H1 (cell line): ENCODE data around the gene LAMC3. TPM values are rescaled to one million over a fixed set of nuclear protein-coding genes. Genes with fewer than 3 reads are reported as not detected.

Experiments
- CHD7 ChIP-seq: fragments of 300-600 bp; sonication (generic); IDR thresholded peaks from 2 replicates; pipeline ENCODE4 v1.7.1; 2012; ENCODE audit warnings: low read length, moderate library complexity, mild to moderate bottlenecking, inconsistent platforms; ENCODE audit not compliant: insufficient replicate concordance
- USF2 ChIP-seq: IDR thresholded peaks from 2 replicates; pipeline ENCODE4 v1.6.1; 2011; ENCODE audit warnings: low read length, improper control_type of control experiment
- polyA plus RNA-seq, 7 experiments: library from polyadenylated mRNA; depleted of rRNA in 3 of 7; stranded (reverse) in 5 of 7; unstranded in 2 of 7; fragments of >200 nt in 5 of 7; fragments of 200-250 nt in 2 of 7; gene quantifications; 1 replicate in 5 of 7; 2 replicates in 1 of 7; 4 replicates in 1 of 7; pipeline versions ENCODE4 v1.2.1 to v1.2.3, GENCODE V29; 2011 to 2013; ENCODE audit warnings: missing spikeins in 2 of 7, mixed read lengths in 2 of 7
- total RNA-seq: library from RNA; stranded (reverse); fragmentation: NEBNext Ultra II Directional; extraction: Animal tissue kit (Norgen Biotek cat#: 25700); gene quantifications from 2 replicates; pipeline ENCODE4 v1.2.1, GENCODE V29; 2021

Gene LAMC3
- total and polyA plus RNA-seq, 2 of the 8 experiments (the other 6 are each of a cell fraction or from before 2014, with no cell fraction given), result 9.3 to 12.3 TPM

DNA sequence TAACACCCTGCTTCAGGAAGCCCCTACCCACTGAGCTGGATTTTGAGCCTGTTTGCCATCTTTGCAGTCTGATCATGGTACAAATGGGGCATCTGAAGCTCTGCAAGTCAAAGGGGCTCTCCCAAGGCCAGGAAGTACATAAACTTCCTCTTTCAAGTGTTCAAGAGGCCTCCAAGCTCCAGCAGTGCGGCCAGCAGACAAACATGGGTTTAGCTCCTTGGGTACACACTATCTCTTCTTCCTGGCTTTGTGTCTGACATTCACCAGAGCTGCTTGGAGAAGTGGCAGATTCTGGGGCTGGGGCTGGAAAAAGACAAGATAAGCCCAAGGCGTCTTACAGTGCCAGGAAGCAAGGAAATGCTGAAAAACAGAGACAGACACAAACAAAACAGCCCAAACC lies 34.1 kb downstream of the LAMC3 start (continued):
- TF ChIP-seq CHD7 (no peak), USF2 (no peak)
